Right hindlimb (tissue), 1 donor: ENCODE results near the gene TTYH1.
"Not testable (repeated sequence)": the region's sequence is repeated elsewhere in the genome, so short reads cannot be mapped to it uniquely, and the experiment has no call there.

ENCODE experiments used
- DNase-seq: peaks from one replicate; pipeline ENCODE4 v3.0.0-alpha.2; 2018

TTYH1 gene

DNA sequence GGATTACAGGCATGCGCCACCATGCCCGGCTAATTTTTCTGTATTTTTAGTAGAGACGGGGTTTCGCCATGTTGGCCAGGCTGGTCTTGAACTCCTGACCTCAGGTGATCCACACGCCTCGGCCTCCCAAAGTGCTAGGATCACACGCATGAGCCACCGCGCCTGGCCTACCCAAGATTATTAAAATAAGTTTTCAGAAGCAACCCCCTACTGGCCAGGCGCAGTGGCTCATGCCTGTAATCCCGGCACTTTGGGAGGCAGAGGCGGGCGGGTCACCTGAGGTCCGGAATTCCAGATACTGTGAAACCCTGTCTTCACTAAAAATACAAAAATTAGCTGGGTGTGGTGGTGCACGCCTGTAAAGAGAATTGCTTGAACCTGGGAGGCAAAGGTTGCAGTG is 31.1 kb downstream of the TTYH1 start:
- DNase-seq, result not testable (repeated sequence)

DNA sequence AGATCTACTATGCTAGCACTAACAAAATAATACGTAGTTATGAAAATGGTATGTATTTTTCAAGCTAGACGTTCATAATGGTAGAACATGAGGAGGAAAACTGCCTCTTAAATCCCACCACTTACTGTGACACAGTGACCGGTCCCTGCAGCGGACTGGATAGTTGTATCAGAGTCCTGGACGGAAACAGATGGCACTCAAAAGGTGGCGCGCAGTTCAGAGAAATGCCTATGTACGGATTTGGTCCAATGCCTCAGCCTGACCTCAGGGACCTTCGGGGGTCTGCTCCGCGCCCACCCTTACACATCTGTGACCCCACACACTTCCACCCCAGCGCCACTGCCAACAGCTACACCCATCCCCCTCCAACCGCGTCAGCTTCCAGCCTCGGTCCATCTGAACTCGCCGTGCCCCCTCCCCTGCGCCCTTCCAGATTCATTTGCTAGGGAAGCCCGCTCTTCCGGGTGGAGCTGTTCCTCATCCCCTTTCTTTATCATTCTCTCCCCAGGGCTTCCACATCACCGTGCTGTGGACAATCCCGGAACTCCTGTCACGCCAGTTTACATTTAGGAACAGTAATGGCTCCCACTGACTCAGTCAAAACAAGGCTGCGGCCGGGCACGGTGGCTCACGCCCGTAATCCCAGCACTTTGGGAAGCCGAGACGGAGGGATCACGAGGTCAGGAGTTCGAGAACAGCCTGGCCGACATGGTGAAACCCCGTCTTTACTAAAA is 32.9 kb downstream of the TTYH1 start:
- DNase-seq, result peak; percentile 75

DNA sequence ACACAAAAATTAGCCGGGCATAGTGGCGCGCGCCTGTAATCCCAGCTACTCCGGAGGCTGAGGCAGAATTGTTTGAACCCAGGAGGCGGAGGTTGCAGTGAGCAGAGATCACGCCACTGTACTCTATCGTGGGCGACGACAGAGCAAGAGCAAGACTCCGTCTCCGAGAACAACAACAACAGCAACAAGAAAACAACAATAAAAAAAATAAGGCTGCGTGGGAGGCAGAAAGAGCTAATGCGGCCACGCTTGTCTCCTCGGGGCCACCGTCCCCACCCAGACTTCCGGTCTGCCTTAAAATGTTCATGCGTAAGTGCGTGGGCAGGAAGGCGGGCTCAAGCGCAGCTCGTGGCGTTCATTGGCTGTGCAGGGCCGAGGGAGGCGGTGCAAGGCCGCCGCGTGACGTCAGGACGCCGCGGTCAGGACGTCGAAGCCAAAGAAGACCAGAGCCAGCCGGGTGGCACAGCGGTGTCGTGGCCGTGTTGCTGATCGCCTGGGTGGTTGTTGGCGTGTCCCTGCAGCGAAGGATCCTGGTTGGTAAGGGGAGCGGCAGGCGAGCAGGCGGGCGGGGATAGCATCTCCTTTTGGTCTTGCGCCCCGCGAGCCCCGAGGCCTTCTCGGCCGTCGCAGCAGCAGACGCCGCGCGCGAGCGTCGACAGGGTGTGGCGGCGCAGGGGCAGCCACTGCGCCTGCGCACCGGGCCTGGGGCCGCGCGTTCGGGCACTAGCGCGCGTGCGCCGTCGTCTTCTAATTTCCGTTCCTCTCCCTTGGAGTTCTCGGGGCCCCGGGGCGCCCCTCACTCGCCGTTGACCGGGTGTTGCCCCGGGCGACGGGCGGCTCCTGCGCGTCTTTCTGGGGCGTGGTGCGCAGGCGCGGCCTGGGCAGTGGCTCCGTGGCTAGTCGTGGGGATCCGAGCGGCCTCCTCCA is 33.8 kb downstream of the TTYH1 start, which contains the start of gene LENG8:
TSS of gene LENG8 (plus strand) at position 426 of the 927 bp plus-strand sequence. CDS start 2,146 bp downstream, outside the sequence.
- DNase-seq, result peak; percentile 98

DNA sequence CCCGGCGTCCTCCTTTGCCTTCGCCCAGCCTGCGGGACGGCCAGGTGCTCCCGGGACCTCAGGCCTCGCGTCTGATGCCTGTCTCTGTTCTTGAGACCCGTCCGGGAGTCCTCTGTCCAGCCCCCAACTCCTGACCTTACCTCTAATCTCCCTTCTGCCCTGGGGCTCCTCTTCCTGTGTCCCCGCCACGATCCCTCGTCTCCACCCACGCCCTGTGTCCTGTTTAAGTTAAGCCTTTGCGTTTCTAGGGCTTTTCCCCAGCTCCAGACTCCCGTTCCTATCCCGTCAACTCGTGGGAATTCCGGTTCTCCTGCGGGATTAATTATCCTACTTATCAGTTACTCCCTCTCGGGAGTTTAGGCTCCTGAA is 34.4 kb downstream of the TTYH1 start:
- DNase-seq, result no peak

DNA sequence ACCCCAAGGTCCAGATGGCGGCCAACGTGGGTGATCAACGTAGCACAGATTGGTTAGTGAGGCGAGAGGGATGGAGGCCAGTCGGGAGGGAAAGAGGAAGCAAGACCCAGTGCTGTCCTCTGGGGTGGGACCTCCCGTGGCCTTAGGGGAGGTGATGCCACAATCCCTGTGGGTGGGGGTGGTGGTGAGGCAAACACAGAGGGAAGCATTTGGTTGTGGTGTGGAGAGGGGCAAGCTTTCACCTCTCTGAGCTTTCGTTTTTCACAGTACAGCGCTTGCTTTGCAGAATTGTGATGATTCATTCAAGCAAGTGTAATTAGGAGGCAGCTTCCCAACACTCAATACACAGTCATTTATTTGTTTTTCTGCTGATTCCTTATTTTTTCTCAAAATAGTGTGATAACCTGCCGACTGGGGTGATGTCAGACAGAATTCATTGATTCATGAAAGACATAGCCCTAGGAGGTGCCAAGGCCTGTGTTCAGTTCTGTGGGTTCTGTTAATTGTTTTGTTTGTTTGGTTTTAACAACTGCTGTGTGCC is 36.1 kb downstream of the TTYH1 start:
- no peak for DNase-seq

DNA sequence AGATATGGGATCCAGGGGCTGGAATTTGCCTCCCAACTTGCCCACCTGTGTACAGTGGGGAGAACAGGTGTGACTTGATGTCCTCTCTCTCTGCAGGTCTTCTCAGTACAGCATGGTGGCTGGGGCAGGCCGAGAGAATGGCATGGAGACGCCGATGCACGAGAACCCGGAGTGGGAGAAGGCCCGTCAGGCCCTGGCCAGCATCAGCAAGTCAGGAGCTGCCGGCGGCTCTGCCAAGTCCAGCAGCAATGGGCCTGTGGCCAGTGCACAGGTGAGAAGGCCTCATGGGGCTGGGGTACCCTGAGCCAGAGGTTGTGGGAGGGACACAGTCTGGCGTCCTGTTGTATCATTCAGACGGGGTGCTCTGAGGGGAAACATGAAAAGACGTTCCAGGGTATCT is 36.7 kb downstream of the TTYH1 start:
- DNase-seq, result no peak

DNA sequence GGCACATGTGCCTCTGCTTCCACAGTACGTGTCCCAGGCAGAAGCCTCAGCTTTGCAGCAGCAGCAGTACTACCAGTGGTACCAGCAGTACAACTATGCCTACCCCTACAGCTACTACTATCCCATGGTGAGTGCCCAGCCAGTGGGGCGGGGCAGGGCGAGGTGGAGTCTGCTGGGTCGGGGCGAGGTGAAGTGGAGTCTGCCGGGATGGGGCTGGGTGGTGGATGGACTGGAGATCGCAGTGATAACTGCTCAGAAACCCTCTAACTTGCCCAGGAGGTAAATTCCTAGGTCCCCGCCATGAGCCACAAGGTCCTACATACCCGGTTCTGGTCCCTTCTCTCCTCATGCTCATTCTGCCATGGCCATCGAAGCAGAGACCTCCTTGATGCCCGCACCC is 37.4 kb downstream of the TTYH1 start:
- DNase-seq, result no peak

DNA sequence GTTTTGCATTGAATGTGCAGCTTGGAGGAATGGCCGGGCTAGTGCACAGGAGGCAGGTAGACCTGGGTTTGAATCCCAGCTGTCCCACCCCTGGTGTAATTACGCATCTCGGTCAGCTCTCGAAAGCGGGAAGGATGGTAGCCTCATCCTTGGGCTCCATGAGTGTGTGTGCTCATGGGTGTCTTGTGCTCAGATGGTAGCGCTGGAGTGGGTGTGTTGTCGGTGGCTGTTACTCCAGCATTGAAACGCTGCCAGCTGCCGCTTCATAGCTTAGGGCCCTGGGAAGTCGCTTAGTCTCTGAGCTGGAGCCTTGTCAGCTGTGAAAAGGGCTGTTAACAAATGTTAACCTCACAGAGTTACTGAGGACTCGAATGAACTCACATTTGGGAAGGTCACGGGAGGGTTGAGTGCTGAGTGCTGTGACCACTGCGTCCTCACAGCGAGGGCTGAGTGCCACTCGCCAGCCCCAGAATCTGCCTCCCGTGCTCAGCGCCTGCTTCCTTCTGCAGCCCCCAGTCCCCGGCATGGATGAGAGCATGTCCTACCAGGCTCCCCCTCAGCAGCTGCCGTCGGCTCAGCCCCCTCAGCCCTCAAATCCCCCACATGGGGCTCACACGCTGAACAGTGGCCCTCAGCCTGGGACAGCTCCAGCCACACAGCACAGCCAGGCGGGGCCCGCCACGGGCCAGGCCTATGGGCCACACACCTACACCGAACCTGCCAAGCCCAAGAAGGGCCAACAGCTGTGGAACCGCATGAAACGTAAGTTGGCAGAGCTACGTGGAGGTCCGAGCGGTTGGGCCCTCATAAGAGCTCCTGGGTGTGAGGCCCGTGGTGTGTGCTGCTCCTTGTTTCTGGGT is 38.9 kb downstream of the TTYH1 start:
- DNase-seq, result no peak

DNA sequence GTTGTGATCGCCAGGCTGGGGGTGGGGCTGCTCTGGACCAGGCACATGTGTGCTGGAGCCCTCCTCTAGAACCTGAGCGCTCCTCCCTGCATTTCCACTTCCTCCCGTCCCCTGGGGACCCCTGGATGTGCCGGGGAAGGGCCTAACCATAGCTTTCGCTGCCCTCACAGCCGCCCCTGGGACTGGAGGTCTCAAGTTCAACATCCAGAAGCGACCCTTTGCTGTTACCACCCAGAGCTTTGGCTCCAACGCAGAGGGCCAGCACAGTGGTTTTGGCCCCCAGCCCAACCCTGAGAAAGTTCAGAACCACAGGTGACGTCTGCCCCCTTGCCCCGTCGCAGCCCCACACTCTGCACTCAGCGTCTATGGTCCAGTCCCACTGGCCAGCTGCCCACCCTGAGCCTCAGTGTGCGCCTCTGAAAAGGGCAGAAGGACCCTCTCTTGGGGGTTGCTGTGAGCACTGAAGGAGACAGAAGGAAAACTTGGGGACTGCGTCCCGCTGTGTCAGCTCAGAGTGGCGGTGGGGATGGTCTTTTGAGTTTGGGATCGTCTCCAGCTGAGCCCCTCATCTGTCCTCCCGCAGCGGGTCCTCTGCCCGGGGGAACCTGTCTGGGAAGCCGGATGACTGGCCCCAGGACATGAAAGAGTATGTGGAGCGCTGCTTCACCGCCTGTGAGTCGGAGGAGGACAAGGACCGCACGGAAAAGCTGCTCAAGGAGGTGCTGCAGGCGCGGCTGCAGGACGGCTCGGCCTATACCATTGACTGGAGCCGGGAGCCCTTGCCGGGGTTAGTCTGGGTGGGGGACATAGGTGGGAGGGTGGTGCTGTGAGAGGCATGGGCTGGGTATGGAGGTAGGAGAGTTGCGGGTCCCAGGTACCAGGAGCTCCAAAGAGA is 39.8 kb downstream of the TTYH1 start:
- no peak for DNase-seq

DNA sequence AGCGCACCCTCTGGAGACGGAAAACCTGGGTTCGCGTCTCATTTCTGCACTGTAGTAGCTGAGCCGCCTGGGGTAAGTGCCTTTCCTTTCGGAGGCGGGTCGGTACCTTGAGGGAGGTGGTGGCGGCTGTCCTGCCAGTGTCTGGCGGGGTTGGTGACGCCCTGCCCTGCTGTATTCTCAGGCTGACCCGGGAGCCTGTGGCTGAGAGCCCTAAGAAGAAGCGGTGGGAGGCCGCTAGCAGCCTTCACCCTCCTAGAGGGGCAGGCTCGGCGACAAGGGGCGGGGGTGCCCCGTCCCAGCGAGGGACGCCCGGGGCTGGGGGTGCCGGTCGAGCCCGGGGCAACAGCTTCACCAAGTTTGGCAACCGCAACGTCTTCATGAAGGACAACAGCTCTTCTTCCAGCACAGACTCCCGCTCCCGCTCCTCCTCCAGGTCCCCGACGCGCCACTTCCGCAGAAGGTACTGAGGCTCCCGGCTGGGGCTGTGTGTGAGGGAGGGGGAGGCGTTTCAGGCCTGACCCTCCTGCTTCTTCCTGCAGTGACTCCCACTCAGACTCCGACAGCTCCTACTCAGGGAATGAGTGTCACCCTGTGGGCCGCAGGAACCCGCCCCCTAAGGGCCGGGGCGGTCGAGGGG is 40.6 kb downstream of the TTYH1 start:
- DNase-seq, result no peak

DNA sequence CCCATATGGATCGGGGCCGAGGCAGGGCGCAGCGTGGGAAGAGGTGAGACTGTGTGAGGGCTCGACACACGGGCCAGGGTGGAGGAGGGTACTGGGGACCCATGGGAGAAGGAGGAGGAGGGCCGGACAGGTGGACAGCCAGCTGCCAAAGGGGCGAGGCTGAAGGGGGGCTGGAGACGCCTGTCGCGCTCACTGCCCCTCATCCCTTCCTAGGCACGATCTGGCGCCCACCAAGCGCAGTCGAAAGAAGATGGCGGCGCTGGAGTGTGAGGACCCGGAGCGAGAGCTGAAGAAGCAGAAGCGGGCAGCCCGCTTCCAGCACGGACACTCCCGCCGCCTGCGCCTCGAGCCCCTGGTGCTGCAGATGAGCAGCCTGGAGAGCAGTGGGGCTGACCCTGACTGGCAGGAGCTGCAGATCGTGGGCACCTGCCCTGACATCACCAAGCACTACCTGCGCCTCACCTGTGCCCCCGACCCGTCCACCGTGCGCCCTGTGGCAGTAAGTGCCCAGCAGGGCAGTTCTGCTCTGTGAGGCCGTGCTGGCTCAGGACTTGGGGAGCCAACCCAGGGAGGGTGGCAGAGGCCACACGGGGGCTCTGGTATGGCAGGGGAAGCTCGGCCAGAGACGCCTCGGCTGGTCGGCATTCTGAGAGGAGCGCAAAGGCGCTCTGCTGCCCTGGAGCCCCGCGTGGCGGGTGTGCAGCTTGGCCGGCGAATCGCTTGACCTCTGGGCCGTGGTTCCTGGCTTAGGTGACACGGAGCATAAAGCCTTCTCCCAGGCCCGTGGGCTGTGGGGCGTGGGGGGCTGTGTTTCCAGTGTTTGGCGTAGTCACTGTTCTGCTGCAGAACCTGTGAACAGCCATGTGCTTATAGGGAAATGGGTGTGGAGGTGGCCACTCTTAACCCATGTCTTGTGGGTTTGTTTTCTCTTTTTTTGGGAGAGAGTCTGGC is 41.4 kb downstream of the TTYH1 start:
- no peak for DNase-seq

DNA sequence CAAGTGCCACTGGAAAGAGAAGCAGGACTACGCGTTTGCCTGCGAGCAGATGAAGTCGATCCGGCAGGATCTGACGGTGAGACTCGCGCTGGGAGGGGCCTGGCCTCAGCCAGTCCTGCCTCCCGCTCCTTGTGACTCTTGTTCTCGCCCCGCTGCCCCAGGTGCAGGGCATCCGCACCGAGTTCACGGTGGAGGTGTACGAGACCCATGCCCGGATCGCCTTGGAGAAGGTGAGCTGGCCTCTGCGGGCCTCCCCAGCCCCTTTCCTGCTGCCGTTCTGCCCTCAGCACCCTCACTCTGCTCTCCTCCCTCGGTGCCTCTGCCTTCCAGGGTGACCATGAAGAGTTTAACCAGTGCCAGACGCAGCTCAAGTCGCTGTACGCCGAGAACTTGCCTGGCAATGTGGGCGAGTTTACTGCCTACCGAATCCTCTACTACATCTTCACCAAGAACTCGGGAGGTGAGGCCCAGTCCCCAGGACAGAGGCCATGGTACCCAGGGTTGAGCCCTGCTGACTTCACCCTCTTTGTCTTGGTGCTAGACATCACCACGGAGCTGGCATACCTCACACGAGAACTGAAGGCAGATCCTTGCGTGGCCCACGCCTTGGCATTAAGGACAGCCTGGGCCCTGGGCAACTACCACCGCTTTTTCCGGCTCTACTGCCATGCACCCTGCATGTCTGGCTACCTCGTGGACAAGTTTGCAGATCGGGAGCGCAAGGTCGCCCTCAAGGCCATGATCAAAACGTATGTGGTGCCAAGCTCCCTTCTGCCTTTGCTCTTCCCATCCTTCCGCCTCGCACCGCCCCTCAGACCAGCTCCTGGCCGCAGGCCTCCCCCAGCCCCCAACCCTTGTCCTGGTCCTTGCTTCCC is 42.7 kb downstream of the TTYH1 start:
- DNase-seq, result no peak

DNA sequence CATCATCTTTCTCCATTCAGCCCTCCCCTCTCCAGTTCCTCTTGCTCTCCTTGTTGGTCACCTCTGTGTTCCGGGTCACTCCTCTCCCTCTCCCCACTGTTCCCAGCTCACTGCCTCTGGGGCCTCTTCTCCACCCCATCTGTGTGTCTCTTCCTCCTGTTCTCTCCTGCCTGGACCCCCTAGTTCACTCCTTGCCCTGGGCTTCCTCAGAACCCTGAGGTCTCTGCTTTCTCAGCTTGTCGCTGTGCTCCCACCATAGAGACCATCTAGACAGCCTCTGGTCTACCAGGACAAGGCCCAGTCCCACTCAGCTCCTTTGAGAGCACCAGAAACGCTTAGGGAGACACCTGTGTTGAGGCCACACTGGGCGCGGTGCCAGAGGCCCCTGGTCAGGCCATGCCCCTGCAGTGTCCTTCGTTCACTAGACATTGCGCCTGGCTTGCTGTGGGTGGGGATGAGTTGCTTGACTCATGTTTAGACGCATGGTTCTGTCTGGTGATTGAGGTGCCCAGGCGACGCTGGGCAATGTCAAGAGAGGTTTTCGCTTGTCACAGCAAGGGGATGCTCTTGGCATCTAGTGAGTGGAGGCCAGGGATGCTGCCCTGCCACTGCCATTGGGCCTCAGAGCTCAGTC is 43.5 kb downstream of the TTYH1 start:
- no peak for DNase-seq

DNA sequence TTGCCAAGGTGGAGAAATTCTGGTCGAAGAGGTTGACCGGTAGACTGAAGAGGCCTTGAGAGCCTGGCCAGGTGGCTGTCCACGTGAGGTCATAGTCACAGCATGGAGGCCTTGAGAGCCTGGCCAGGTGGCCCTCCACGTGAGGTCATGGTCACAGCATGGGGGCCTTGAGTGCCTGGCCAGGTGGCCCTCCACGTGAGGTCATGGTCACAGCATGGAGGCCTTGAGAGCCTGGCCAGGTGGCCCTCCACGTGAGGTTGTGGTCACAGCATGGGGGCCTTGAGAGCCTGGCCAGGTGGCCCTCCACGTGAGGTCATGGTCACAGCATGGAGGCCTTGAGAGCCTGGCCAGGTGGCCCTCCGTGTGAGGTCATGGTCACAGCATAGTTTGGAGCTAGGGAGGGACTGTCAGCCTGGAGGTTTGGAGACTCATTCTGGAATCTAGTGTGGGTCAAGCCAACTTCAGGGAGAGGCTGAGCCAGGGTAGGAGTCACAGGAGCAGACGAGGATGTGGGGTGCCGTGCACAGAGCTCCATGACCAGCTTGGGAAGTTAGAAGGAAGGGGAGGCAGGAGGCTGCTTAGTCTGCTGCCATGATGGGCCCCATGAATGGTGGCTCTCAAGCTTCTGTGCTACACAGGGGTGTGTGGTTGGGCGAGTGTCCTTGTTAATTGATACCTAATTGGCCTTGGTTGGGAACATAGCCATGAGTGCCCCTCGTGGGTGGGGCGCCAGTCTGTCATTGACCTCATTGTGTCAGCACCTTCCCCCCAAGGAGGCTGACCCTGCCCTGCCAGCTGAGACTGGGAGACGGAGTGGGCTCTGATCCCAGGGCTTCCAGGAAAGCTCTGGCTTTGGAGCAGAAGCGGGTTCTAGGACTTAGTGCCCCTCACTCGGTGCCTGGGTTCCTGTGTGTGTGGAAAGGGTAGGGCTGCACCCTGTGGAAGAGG is 44.3 kb downstream of the TTYH1 start:
- no peak for DNase-seq

DNA sequence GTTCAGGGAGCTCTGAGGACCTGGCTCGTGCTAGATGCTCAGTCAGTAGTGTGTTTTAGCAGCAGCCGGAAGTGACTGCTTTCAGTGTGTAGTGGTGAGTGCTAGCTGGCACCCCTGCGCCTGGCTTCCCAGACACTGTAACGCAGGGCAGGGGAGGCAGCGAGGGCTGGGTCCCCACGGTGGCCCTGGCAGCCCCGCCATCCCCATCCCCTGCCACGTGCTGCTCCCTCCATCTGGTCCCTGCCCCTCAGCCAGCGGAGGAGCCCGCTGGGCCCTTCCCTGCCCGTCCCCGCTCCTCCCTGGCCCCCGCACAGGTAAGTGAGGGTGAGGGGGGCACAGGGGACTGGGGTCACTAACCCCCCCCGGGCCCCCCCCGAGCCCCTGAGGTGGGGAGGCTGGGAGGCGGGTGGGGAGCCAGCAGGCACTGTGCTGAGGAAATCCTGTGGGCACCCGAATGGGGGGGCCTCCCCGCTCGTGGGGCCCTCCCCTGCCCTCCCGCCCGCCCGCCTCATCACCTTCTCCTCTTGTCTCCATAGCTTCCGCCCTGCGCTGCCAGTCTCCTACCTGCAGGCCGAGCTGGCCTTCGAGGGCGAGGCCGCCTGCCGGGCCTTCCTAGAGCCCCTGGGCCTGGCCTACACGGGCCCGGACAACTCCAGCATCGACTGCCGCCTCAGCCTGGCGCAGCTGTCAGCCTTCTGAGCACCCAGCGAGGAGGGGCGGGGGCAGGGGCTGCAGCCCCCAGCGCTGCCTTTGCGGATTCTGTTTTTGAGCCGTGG is 45.2 kb downstream of the TTYH1 start:
- DNase-seq, result no peak

DNA sequence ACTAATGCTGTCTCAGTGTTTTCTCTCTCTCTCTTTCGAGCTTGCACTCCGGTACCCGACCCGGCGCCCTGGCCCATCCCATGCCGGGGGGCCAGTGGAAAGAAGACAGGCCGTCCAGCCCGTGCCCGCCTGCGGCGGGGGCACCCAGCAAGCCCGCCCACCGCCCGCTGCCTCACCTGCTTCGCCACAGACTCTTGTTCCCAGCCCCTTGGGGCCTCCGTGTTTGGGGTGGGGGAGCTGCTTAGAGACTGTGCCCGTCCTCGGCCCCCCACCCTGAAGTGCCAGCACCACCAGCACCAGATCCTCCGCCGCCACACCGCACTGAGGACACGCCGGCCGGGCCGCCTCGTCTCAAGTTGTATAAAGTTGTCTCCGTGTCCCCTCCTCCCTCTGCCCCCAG is 45.9 kb downstream of the TTYH1 start:
- DNase-seq, result no peak
